Medulla oblongata (tissue), 1 donor: ENCODE results near the gene ZSWIM5.
"Not testable (repeated sequence)": the region's sequence is repeated elsewhere in the genome, so short reads cannot be mapped to it uniquely, and the experiment has no call there.

Experiments
- DNase-seq: peaks from one replicate; pipeline ENCODE4 v3.0.0-alpha.2; 2015; ENCODE audit errors: extremely low spot score

ZSWIM5 gene

GRCh38 chr1:45205910-45206721 lies at the start of gene ZSWIM5:
TSS of gene ZSWIM5 (minus strand) at chr1:45206605. CDS start at chr1:45206350, 255 bp downstream.
- DNase-seq = peak; percentile 80

- no peak for DNase-seq
These were observed 48.1 kb upstream of the ZSWIM5 start for GRCh38 chr1:45254490-45254889.

GRCh38 chr1:45250544-45250943 lies 44.1 kb upstream of the ZSWIM5 start:
- no peak for DNase-seq

- not testable (repeated sequence) for DNase-seq
These were observed 41.6 kb upstream of the ZSWIM5 start for GRCh38 chr1:45248004-45248403.

- DNase-seq = no peak
These were observed 40.4 kb upstream of the ZSWIM5 start for GRCh38 chr1:45246760-45247159.

- not testable (repeated sequence) for DNase-seq
These were observed 40.0 kb upstream of the ZSWIM5 start for GRCh38 chr1:45246359-45246758.

GRCh38 chr1:45244660-45245059 lies 38.3 kb upstream of the ZSWIM5 start:
- DNase-seq = no peak

- DNase-seq = no peak
These were observed 37.3 kb upstream of the ZSWIM5 start for GRCh38 chr1:45243476-45244343.

GRCh38 chr1:45238846-45239245 lies 32.4 kb upstream of the ZSWIM5 start:
- no peak for DNase-seq

- DNase-seq = no peak
These were observed 29.7 kb upstream of the ZSWIM5 start for GRCh38 chr1:45236136-45236535.

- no peak for DNase-seq
These were observed 24.1 kb upstream of the ZSWIM5 start for GRCh38 chr1:45230537-45230936.

- DNase-seq = no peak
These were observed 19.2 kb upstream of the ZSWIM5 start for GRCh38 chr1:45225598-45225997.

GRCh38 chr1:45223710-45224109 lies 17.3 kb upstream of the ZSWIM5 start:
- DNase-seq = not testable (repeated sequence)

GRCh38 chr1:45221716-45222115 lies 15.3 kb upstream of the ZSWIM5 start:
- no peak for DNase-seq

GRCh38 chr1:45216861-45217260 lies 10.5 kb upstream of the ZSWIM5 start:
- no peak for DNase-seq

- no peak for DNase-seq
These were observed 9.8 kb upstream of the ZSWIM5 start for GRCh38 chr1:45216200-45216541.

- DNase-seq = no peak
These were observed 9.2 kb upstream of the ZSWIM5 start for GRCh38 chr1:45215485-45216199.

GRCh38 chr1:45213892-45214291 lies 7.5 kb upstream of the ZSWIM5 start:
- no peak for DNase-seq

GRCh38 chr1:45211076-45211475 lies 4.7 kb upstream of the ZSWIM5 start:
- DNase-seq = no peak

- peak; percentile 20 for DNase-seq
These were observed 611 bp upstream of the ZSWIM5 start for GRCh38 chr1:45206808-45207623.
